ENCODE measurements around the gene CUL2.

DNA sequence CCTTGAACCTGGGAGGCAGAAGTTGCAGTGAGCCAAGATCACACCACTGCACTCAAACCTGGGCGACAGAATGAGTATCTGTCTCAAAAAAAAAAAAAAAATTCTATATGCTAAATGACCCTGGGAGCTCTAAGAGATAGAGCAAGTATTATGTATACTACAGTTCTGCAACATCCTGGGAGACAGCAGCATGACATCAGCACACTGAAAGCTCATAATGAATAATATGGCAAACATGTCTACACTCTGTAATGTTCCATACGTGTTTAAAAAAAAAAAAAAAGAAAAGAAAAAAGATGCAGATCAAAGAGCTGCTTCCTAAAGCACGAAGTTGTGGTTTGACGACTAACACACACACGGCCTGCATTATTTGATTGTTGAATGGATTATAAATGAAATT, 72.5 kb downstream of the CUL2 start:
- TF ChIP-seq, protein P1, sequence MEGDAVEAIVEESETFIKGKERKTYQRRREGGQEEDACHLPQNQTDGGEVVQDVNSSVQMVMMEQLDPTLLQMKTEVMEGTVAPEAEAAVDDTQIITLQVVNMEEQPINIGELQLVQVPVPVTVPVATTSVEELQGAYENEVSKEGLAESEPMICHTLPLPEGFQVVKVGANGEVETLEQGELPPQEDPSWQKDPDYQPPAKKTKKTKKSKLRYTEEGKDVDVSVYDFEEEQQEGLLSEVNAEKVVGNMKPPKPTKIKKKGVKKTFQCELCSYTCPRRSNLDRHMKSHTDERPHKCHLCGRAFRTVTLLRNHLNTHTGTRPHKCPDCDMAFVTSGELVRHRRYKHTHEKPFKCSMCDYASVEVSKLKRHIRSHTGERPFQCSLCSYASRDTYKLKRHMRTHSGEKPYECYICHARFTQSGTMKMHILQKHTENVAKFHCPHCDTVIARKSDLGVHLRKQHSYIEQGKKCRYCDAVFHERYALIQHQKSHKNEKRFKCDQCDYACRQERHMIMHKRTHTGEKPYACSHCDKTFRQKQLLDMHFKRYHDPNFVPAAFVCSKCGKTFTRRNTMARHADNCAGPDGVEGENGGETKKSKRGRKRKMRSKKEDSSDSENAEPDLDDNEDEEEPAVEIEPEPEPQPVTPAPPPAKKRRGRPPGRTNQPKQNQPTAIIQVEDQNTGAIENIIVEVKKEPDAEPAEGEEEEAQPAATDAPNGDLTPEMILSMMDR (IDR thresholded peaks at IDR 0.05): no peak
- no peak for TF ChIP-seq EP300 (IDR thresholded peaks at IDR 0.05)
- TF ChIP-seq POLR2A (IDR thresholded peaks at IDR 0.05): no peak
